Liver (tissue), 9 donors: ENCODE measurements around the gene LSM7. TPM values are rescaled to one million over a fixed set of nuclear protein-coding genes. Genes with fewer than 3 reads are reported as not detected.

Experiments used
- DNase-seq: peaks from one replicate; pipeline ENCODE4 v3.0.0-alpha.2; 2017; ENCODE audit warnings: low spot score
- H3K27ac ChIP-seq, 2 donors: one replicate each; pipeline ENCODE4 v1.7.0; 2013; ENCODE audit warnings: inconsistent platforms in 2 of 2, low read length in 2 of 2, control low read depth in 1 of 2, low read depth in 1 of 2, mild to moderate bottlenecking in 1 of 2
- H3K27me3 ChIP-seq, 4 donors: one replicate each; pipeline versions ENCODE4 v1.6.1 to v1.7.0; 2013; ENCODE audit warnings: low read length in 3 of 4, inconsistent platforms in 1 of 4, mild to moderate bottlenecking in 1 of 4, moderate library complexity in 1 of 4; ENCODE audit not compliant: control insufficient read depth in 4 of 4, insufficient read depth in 4 of 4
- H3K36me3 ChIP-seq, 4 donors: one replicate each; pipeline versions ENCODE4 v1.6.1 to v1.7.0; 2013; ENCODE audit warnings: low read length in 3 of 4, mild to moderate bottlenecking in 3 of 4, low read depth in 1 of 4, moderate library complexity in 1 of 4; ENCODE audit not compliant: control insufficient read depth in 4 of 4, insufficient read depth in 3 of 4
- H3K4me1 ChIP-seq, 4 donors: one replicate each; pipeline versions ENCODE4 v1.6.1 to v1.7.0; 2013; ENCODE audit warnings: low read length in 3 of 4, mild to moderate bottlenecking in 3 of 4, moderate library complexity in 1 of 4; ENCODE audit not compliant: control insufficient read depth in 4 of 4, insufficient read depth in 4 of 4
- H3K4me3 ChIP-seq, 3 donors: one replicate each; pipeline versions ENCODE4 v1.6.1 to v1.7.0; 2013; ENCODE audit warnings: low read length in 3 of 3, control low read depth in 1 of 3, low read depth in 1 of 3, mild to moderate bottlenecking in 1 of 3
- H3K9ac ChIP-seq, 2 donors: one replicate each; pipeline ENCODE4 v1.7.0; 2013; ENCODE audit warnings: low read length in 2 of 2, mild to moderate bottlenecking in 2 of 2, moderate library complexity in 2 of 2, control low read depth in 1 of 2, low read depth in 1 of 2
- H3K9me3 ChIP-seq, 4 donors: one replicate each; pipeline versions ENCODE4 v1.6.1 to v1.7.0; 2013; ENCODE audit warnings: low read length in 3 of 4; ENCODE audit not compliant: control insufficient read depth in 4 of 4
- ATF3 ChIP-seq: IDR thresholded peaks from 2 replicates; pipeline ENCODE4 v1.6.1; 2016; ENCODE audit warnings: antibody characterized with exemption
- EGR1 ChIP-seq, 2 donors: IDR thresholded peaks; 2 replicates each; pipeline ENCODE4 v1.6.1; 2016 to 2018; ENCODE audit warnings: antibody characterized with exemption in 2 of 2, low read depth in 2 of 2
- FOXA1 ChIP-seq: IDR thresholded peaks from 2 replicates; pipeline ENCODE4 v1.6.1; 2016; ENCODE audit warnings: antibody characterized with exemption
- FOXA2 ChIP-seq: IDR thresholded peaks from 2 replicates; pipeline ENCODE4 v1.6.1; 2016; ENCODE audit warnings: antibody characterized with exemption
- GABPA ChIP-seq, 2 donors: IDR thresholded peaks in 1 of 2; conservative IDR thresholded peaks in 1 of 2; 2 replicates each; pipeline ENCODE4 v1.6.1; 2016; ENCODE audit warnings: antibody characterized with exemption in 2 of 2, mild to moderate bottlenecking in 1 of 2, moderate library complexity in 1 of 2
- HNF4A ChIP-seq, 2 donors: conservative IDR thresholded peaks; 2 replicates each; pipeline ENCODE4 v1.6.1; 2016; ENCODE audit warnings: antibody characterized with exemption in 2 of 2, mild to moderate bottlenecking in 2 of 2
- HNF4G ChIP-seq: IDR thresholded peaks from 2 replicates; pipeline ENCODE4 v1.6.1; 2016; ENCODE audit warnings: antibody characterized with exemption
- MAX ChIP-seq: IDR thresholded peaks from 2 replicates; pipeline ENCODE4 v1.6.1; 2016; ENCODE audit warnings: antibody characterized with exemption
- NR2F2 ChIP-seq: IDR thresholded peaks from 2 replicates; pipeline ENCODE4 v1.6.1; 2016; ENCODE audit warnings: antibody characterized with exemption
- RAD21 ChIP-seq, 2 donors: IDR thresholded peaks; 2 replicates each; pipeline ENCODE4 v1.6.1; 2016; ENCODE audit warnings: antibody characterized with exemption in 2 of 2, mild to moderate bottlenecking in 2 of 2
- REST ChIP-seq: IDR thresholded peaks from 2 replicates; pipeline ENCODE4 v1.6.1; 2016; ENCODE audit warnings: antibody characterized with exemption, mild to moderate bottlenecking
- RXRA ChIP-seq, 2 donors: IDR thresholded peaks; 2 replicates each; pipeline ENCODE4 v1.6.1; 2017 to 2018; ENCODE audit warnings: antibody characterized with exemption in 2 of 2, mild to moderate bottlenecking in 1 of 2
- SP1 ChIP-seq: IDR thresholded peaks from 2 replicates; pipeline ENCODE4 v1.6.1; 2018; ENCODE audit warnings: antibody characterized with exemption, mild to moderate bottlenecking
- TAF1 ChIP-seq: conservative IDR thresholded peaks from 2 replicates; pipeline ENCODE4 v1.6.1; 2016; ENCODE audit warnings: antibody characterized with exemption, mild to moderate bottlenecking
- YY1 ChIP-seq: IDR thresholded peaks from 2 replicates; pipeline ENCODE4 v1.6.1; 2016; ENCODE audit warnings: antibody characterized with exemption, mild to moderate bottlenecking
- ZBTB33 ChIP-seq: IDR thresholded peaks from 2 replicates; pipeline ENCODE4 v1.6.1; 2016; ENCODE audit warnings: antibody characterized with exemption
- WGBS: extraction: QIAGEN DNeasy Blood & Tissue Kit; methylation state at CpG from one replicate; pipeline ENCODE4 v1.1.7; 2013; 5-methylcytosine and 5-hydroxymethylcytosine counted together
- polyA plus RNA-seq, 2 donors: library from polyadenylated mRNA; stranded (reverse) in 1 of 2; unstranded in 1 of 2; fragments of 200-250 nt in 1 of 2; fragments of >200 nt in 1 of 2; fragmentation: Nextera tagmentation in 1 of 2; extraction: Ambion mirVana in 1 of 2; gene quantifications; one replicate each; pipeline versions ENCODE4 v1.2.1 to v1.2.3, GENCODE V29; 2013 to 2015
- total RNA-seq, 2 donors: library from RNA; depleted of rRNA; stranded (reverse); fragments of >200 nt; gene quantifications; one replicate each; pipeline ENCODE4 v1.2.3, GENCODE V29; 2014
- donor health status: healthy.
- donor health status: healthy.
- donor health status: healthy.
- donor health status: healthy.
- donor health status: healthy.

LSM7 gene
- total and polyA plus RNA-seq, 4 donors, result 23.6 to 59.9 (median 38.5) TPM

GRCh38 chr19:2355168-2356035 lies 27.0 kb upstream of the LSM7 start:
- H3K9me3 ChIP-seq, result no peaks in the 10 kb centered on the region
- no peak for DNase-seq
- 91% methylated on average over 24 of the region's 24 CpGs for WGBS
- H3K27me3 ChIP-seq, result no peaks in the 10 kb centered on the region
- TF ChIP-seq HNF4G, result no peak
- TF ChIP-seq EGR1 (IDR thresholded peaks at IDR 0.05; ENCODE audit: low read depth in 2 of 2), result no peak
- no peak for TF ChIP-seq SP1
- no peak for TF ChIP-seq REST
- no peak for TF ChIP-seq MAX
- TF ChIP-seq ATF3, result no peak
- no peak for TF ChIP-seq RAD21 (IDR thresholded peaks at IDR 0.05)
- no peak for TF ChIP-seq YY1
- no peak for TF ChIP-seq ZBTB33
- TF ChIP-seq TAF1, result no peak
- TF ChIP-seq FOXA2, result no peak
- no peak overlapping the region for H3K4me3 ChIP-seq
- H3K36me3 ChIP-seq, result peaks cover 0 to 15% (median 10%) of the 10 kb centered on the region in 4 donors
- H3K9ac ChIP-seq, result no peak overlapping the region
- H3K4me1 ChIP-seq, result no peaks in the 10 kb centered on the region
- no peak overlapping the region for H3K27ac ChIP-seq

GRCh38 chr19:2354670-2355069 lies 26.3 kb upstream of the LSM7 start:
- no peak for DNase-seq
- 93% methylated on average over 17 of the region's 17 CpGs for WGBS
- no peak overlapping the region for H3K4me3 ChIP-seq
- no peak overlapping the region for H3K9ac ChIP-seq
- no peak for TF ChIP-seq RAD21 (IDR thresholded peaks at IDR 0.05)
- no peak for TF ChIP-seq MAX
- no peak for TF ChIP-seq TAF1
- TF ChIP-seq REST, result no peak
- no peak for TF ChIP-seq FOXA2
- no peak for TF ChIP-seq HNF4A (conservative IDR thresholded peaks at IDR 0.05)
- TF ChIP-seq GABPA (IDR thresholded peaks at IDR 0.05 in 1 of 2, conservative IDR thresholded peaks at IDR 0.05 in 1 of 2), result no peak
- no peak for TF ChIP-seq FOXA1
- TF ChIP-seq HNF4G, result no peak
- TF ChIP-seq ZBTB33, result no peak
- TF ChIP-seq NR2F2, result no peak
- no peak for TF ChIP-seq RXRA (IDR thresholded peaks at IDR 0.05)
- H3K36me3 ChIP-seq, result peaks cover 0 to 22% (median 13%) of the 10 kb centered on the region in 4 donors
- H3K27me3 ChIP-seq, result no peaks in the 10 kb centered on the region
- H3K9me3 ChIP-seq, result no peaks in the 10 kb centered on the region
- H3K4me1 ChIP-seq, result no peaks in the 10 kb centered on the region
- H3K27ac ChIP-seq, result no peak overlapping the region
